HG03521 (cell line): ENCODE results near the gene EDC3.
"Not testable (repeated sequence)": the region's sequence is repeated elsewhere in the genome, so short reads cannot be mapped to it uniquely, and the experiment has no call there.

Experiments used
- ATAC-seq: cut with Tn5 transposase; IDR thresholded peaks from one replicate; pipeline ENCODE4 v1.9.1; 2021; ENCODE audit warnings: mild to moderate bottlenecking, moderate library complexity; ENCODE audit not compliant: unreplicated experiment

The EDC3 gene

DNA sequence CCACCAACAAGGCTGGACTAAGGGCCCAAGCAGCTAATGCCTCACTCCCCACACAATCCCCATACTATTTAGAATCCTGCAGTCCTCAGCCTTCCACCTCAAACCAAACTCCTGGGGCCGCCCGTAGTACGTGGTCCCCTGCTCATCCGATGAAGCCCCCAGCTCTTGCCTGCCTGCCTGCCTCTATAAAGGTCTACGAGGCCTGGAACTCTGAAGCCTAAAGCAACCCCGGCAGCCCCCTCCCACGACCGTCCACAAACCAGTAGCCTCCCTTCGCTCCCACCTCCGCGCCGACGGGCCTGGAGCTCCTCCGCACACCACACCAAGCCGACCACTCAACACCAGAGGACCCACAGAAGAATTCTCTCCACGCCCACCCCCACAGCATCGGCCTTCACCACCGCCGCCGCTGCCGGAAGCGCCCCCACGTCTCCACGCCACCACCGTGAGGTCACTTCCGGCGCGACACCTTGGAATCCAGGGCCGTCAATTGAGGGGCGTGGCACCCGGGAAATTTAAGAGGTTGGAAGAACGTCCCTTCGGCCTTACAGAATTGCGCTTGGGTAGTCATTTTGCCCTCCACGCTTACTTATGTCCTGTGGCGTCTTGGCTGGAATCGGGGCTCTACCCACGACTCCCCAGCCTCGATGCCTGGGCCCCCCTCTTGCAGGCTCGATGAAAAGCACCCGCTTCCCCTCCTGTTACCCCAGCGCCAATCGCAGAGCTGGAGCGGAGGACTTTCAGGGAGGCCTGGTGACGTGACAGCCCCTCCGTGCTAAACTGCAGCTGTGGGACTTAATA lies at the start of gene EDC3:
EDC3 (minus strand) TSS at position 428 of the 801 bp plus-strand sequence. CDS start 20,900 bp downstream, outside the sequence.
- peak; percentile 85 for ATAC-seq

DNA sequence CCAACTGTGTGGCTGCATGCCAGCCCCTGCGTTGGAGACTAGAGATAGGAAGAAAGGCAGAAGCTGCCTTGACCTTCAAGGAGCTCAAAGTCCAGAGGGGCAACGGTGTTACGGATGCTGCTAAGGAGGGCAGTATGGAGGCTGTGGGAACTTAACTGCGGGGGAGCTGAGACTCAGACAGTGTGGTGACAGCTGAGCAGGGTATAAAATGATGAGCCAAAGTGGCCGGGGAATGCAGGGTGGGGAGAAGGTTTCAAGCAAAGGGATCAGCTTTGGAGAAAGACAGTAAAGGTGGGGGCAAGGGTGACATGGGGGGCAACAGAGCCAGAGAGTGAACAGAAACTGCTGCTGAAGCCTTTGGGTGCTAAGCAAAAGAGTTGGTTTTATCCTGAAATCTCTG lies 46.6 kb upstream of the EDC3 start:
- ATAC-seq = no peak

GRCh38 chr15:74738239-74738638 lies 42.4 kb upstream of the EDC3 start:
- ATAC-seq = not testable (repeated sequence)

GRCh38 chr15:74735305-74735704 lies 39.5 kb upstream of the EDC3 start:
- no peak for ATAC-seq

DNA sequence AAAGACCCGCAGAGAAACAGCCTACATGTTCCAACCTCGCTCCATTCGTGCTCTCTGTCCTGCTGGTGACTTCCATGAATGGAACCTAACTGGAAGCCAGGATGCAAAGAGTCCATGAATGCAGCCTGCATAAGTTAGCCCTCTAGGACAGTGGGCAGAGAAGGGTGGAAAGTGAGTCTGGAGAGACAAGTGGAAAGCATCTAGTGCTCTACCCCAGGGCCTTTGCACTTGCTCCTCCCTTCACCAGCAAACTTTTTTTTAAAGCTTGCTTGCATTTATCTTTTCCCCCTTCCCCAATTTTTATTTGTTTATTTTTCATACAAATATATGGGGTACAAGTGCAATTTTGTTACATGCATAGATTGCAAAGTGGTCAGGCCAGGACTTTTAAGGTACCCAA lies 37.4 kb upstream of the EDC3 start:
- ATAC-seq = no peak

GRCh38 chr15:74732846-74733245 lies 37.0 kb upstream of the EDC3 start:
- ATAC-seq = no peak

DNA sequence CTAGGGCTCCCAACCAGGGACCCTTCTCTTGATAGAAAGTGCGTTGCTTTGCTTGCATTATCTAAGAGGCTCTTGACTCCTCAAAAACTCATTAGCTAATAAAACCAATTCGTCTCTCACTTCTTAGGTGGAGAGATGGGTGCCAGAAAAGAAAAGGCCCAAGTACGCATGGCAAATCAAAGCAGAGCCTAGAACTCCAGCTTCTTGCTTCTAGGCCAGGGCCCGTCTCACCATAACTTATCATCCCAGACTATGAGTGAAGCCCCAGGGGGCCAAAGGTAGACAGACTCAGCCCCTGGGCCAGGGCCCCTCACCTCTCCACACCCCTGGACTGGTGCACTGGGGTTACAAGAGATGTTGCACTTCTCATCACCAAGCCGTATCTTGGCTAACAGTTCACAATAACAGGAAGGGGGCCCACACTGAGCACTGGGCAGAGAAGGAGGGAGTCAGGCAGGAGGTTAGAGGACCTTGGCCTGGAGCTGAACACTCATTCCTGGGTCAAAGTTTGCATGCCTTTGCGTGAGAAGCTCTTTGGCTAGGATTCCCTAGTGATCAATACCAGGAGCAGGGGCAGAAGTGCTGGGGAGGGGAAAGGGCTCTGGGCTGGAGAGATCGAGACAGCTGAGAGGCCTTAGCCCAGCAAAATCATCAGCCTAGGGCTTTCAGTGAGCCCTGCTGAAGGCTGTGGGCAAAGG lies 34.9 kb upstream of the EDC3 start:
- no peak for ATAC-seq

DNA sequence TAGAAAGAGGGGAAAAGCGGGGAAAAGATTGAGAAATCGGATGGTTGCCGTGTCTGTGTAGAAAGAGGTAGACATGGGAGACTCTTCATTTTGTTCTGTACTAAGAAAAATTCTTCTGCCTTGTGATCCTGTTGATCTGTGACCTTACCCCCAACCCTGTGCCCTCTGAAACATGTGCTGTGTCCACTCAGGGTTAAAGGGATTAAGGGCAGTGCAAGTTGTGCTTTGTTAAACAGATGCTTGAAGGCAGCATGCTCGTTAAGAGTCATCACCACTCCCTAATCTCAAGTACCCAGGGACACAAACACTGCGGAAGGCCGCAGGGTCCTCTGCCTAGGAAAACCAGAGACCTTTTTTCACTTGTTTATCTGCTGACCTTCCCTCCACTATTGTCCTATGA lies 33.5 kb upstream of the EDC3 start:
- not testable (repeated sequence) for ATAC-seq

DNA sequence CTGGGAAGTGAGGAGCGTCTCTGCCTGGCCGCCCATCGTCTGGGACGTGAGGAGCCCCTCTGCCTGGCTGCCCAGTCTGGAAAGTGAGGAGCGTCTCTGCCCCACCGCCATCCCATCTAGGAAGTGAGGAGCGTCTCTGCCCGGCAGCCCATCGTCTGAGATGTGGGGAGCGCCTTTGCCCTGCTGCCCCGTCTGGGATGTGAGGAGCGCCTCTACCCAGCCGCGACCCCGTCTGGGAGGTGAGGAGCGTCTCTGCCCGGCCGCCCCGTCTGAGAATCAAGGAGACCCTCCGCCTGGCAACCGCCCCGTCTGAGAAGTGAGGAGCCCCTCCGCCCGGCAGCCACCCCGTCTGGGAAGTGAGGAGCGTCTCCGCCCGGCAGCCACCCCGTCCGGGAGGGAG lies 32.9 kb upstream of the EDC3 start:
- ATAC-seq = not testable (repeated sequence)

- no peak for ATAC-seq
Measured at GRCh38 chr15:74727727-74728126, 31.9 kb upstream of the EDC3 start.

GRCh38 chr15:74726774-74727164 lies 30.9 kb upstream of the EDC3 start:
- no peak for ATAC-seq

DNA sequence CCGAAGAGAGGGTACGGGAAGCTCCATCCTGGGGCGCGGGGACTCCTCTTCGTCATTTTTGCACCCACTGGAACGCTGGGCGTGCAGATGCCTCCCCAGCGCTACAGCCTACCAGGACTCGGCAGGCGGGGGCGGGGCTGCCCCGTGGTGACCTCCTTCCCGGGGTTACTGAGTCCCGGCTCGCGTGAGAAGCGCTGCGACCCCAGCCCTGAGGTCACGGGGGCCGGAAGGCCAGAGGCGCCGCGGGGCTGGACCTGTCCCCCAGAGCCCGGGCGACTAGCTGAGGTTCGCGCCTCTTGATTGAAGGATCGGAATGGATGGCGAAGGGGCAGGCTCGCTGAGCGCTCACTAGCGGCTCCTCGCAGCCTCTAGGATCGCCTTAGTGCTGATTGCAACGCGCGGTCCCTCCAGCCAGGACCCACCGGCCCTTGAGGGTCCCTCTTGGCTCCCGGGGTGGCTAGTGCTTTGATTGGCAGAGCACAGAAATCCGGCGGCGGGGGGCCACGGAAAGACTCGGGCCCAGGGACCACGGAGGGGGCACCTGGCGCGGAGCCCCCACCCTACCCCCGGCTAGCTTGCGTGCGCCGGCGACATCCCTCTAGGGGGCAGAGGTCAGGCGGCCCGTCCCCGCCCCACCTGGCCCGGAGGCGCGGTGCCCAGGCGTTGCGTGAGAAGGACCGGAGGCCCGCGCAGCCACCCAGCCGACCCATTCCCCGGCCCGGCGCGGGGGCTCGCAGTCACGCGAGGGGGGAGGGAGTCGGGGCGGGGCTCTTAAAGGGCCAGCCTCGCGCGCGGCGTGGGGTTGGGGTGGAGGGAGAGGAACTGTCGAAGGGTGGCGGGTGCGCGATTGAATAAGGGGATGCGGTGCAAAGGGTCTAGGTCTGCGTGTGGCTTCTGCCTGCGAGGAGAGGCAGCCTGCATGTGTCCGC lies 30.3 kb upstream of the EDC3 start:
- ATAC-seq = no peak

GRCh38 chr15:74725225-74725774 lies 29.5 kb upstream of the EDC3 start, which contains the start of gene CYP1A1:
CYP1A1 (minus strand) TSS chr15:74725528; CDS start chr15:74723097, 2,431 bp downstream.
- ATAC-seq = no peak

DNA sequence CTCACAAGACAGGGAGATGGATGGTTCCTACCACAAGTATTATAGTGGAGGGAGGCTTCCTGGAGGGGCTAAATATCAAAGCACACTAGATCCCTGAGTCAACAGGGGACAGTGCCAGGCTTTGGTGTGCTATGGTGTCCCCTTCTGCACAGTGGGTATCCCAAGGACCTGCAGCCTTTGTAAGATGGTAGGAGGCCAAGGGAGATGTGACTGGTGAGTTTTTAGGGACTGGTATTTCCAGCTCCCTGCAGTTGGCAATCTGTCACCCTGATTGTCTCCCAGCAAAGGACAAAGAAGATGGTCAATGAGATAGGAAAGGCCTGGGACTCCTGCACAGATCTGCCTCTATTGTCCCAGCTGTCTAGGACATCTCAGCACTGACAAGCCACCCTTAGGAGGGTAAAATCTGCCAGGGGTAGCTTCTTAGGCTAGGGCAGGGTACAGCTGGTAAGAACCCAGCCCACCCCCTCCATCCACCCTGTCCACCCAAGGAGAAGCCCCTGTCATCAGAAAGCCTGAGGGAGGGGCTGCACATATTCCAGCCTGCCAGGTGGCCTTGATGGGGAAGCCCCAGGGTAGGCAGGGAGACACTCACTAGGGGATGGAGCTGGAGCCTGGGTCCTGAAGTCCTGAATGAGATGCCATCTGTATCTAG lies 28.9 kb upstream of the EDC3 start:
- no peak for ATAC-seq

DNA sequence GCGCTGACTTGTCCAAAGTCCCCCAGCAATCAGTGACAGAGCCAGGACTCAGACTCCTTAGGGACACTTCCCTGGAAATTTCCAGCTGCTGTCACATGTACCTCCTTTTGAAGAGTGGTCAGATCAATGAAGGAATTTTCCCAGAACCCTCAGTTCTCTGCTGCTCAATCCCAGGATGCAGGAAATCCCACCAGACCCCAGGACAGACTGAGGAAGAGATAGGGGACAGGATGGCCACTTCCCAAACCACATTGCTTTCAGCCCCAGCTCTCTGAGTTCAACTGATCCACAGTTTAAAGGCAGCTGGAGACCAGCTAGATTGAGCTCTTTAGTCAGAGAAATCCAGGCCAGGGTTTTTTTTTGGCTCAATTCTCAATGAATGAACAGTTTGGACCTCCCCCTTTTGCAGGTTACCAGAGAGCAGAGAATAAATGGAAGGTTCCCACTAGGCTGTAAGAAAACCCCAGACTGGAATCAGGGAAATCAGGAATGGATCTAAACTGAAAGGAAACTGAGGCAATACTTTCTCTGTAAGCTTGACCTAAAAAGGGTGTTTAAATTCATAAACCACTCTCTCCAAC lies 28.0 kb upstream of the EDC3 start:
- no peak for ATAC-seq

DNA sequence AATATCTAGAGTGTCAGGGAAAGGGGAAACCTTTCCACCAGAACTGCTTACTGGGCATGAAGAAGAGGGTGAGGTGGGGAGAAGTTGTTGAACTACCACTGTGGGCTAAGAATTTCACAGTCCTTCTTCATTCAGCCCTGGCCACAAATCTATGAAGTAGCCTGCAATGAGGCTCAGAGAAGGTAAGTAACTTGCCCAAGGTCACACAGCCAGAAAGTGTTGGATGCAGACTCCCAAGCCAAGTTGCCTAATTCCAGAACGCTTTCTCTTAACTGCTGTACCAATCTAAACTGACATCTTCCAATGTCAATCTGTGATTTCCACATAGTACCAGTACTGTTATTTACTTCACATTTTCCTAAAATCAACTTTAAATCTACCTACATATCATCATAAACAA lies 27.4 kb upstream of the EDC3 start:
- ATAC-seq = no peak

- ATAC-seq = no peak
Measured at GRCh38 chr15:74722591-74722990, 26.8 kb upstream of the EDC3 start.

DNA sequence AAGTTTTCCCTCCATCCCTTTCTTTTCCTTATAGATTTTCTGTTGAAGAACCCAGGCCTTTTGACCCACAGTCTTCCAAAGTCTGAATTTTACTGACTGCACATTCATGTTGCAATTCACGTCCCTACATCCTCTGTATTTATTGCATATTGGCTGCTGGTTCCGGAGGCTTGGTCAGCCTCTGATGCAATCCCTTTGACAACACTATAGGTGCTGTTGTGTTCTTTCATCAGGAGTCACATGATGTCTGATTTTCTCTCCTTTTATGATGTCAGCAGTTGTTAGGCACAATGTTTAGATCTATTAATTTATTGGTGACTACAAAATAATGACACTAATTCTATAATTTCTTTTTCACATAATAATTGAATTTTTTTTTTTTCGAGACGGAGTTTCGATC lies 20.8 kb upstream of the EDC3 start:
- ATAC-seq = no peak

- ATAC-seq = no peak
Measured at GRCh38 chr15:74712311-74712710, 16.5 kb upstream of the EDC3 start.
